HG02973 (cell line): ENCODE measurements around the gene PAM.

Experiments used
- ATAC-seq: cut with Tn5 transposase; IDR thresholded peaks from one replicate; pipeline ENCODE4 v1.9.1; 2021; ENCODE audit warnings: moderate library complexity; ENCODE audit not compliant: unreplicated experiment

The PAM gene

DNA sequence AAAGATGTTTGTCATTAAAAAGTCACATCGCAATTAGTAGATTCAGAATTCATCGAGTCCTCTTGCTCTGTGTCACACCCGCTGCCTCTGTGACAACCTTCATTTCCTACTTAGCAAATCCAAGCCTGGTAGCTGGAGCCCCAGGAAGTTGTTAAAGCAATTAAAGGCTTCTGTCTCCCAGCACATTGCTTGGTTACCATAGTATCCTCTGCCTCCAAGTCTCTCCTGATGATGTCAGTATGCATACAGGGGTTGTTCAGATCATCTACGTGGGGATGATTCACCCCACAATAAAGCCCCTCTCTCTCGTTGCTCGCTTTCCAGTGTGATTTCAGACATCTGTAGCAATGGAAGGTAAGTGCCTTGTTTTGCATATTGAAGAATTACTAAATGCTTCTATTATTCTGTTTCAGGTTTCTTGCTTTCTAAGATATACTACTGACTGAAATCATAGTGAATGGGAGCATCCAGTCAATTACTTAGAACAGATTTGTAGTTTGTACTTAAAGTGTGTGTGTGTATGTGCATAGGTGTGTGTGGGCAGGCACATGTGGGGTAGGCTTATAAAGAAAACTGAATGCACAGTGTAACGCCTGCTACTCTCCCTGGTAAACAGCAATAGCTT lies 52.9 kb downstream of the PAM start:
- no peak for ATAC-seq

DNA sequence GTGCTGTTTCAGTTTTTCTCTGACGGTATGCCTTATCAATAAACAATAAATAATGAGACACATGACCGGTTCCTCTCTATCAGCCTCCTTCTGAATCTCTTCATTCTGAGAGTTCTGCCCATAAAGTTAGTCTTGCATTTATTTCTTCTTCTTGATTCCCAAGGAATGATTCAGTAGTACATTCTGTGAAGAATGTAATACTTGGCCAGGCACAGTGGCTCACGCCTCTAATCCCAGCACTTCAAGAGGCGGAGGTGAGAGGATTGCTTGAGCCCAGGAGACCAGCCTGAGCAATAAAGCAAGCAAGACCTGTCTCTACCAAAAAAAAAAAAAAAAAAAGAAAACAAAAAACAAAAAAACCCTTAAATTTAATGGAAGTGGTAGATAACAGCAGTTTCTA lies 53.9 kb downstream of the PAM start:
- ATAC-seq, result no peak

- ATAC-seq, result peak; percentile 60
Observed at GRCh38 chr5:102811972-102812371, 56.9 kb downstream of the PAM start.

GRCh38 chr5:102813740-102814139 lies 58.6 kb downstream of the PAM start:
- ATAC-seq, result no peak

GRCh38 chr5:102815084-102815483 lies 60.0 kb downstream of the PAM start:
- ATAC-seq, result no peak

DNA sequence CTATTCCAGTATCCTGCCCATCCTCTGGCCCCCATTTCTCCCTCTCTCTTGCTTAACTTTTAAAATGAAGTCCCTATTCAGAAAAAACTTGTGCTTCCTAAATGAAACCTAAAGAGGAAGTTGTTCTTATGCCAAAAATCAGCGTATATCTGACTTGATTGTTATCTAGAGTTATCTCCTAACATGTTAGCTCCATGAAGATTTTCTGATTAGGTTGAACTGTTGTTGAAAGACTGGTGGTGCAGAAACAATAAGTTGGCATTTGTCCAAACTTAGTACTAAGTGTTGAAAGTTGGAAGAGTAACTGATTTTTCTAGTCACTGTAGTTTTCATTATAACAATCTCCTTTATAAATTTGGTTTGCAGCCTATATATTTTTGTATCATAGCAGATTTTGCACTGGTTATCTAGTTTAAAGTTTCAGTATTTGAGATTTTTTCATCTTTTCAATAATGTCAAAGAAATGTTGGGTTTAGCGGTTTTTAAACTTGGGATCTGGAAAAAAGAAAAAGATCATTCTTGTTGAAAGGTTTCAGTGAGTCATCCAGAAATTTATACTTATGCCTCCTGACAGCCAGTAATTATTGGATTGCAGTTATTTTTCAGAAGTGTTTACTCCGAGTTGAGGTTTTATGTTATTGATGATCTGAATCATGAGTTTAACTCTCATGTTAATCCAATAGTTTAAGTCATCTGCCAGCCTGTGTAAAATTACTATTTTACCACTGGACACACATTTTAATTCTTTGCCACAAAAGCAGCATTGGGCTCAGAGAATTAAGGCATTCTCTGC lies 60.6 kb downstream of the PAM start:
- no peak for ATAC-seq

GRCh38 chr5:102818345-102818744 lies 63.2 kb downstream of the PAM start:
- no peak for ATAC-seq

DNA sequence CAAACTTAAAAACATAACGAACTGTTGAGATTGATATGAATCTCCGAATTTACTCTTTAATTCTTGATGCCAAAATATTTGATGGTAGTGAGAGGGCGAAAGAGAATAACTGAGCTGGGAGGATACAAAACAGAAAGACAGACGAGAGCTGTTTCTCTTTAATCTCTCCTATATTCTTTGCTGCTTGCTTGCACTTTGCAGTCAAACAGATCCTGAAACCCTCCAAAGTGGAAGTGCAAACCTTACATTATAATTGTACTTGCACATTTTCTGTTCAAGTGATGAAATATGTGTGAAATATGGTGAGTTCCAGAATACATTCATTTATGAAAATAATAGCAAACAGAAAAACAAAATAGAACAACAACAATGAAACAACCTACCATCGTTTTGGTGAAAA lies 63.8 kb downstream of the PAM start:
- ATAC-seq, result peak; percentile 51

GRCh38 chr5:102819634-102820033 lies 64.5 kb downstream of the PAM start:
- ATAC-seq, result no peak

DNA sequence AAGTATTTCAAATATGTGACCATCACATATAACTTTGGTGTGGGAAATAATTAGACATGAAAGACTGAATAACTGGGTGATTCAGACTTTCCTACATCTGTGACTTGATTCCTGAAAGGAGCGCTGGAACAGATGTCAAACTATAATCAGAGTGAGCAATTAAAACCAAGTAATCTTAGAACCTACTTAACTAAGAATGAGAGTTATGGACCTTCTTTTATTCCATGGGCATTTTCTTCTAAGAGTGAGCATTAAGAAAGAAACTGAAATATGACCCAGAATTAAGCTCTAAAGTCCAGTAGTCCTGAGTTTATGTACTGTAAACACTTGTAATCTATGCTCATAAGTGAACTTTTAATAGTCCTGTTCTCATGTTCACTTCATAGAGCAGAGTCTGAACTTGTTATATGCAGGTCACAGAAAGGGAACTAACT lies 68.4 kb downstream of the PAM start:
- no peak for ATAC-seq

- ATAC-seq, result no peak
Observed at GRCh38 chr5:102826629-102827028, 71.5 kb downstream of the PAM start.

DNA sequence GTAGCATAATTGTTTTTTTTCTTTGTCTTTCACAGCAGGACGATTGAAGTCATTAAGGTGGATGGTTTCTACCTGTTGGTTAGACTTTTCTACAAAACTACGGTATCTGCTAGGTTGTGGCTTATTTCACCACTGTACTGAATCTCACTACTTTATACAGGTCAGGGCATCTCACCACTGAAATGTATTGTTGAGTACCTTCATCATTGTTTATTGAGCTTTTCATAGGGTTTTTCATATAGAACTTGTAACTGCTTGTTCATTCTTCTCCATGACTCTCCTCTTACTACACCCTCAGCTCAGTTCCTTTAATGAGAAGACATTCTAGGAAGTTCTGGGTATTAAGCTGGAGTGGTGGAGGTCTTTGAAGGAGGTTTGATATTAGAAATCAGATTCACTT lies 75.1 kb downstream of the PAM start:
- no peak for ATAC-seq

- peak; percentile 55 for ATAC-seq
Observed at GRCh38 chr5:102832445-102832844, 77.3 kb downstream of the PAM start.

- ATAC-seq, result no peak
Observed at GRCh38 chr5:102833146-102833545, 78.0 kb downstream of the PAM start.

DNA sequence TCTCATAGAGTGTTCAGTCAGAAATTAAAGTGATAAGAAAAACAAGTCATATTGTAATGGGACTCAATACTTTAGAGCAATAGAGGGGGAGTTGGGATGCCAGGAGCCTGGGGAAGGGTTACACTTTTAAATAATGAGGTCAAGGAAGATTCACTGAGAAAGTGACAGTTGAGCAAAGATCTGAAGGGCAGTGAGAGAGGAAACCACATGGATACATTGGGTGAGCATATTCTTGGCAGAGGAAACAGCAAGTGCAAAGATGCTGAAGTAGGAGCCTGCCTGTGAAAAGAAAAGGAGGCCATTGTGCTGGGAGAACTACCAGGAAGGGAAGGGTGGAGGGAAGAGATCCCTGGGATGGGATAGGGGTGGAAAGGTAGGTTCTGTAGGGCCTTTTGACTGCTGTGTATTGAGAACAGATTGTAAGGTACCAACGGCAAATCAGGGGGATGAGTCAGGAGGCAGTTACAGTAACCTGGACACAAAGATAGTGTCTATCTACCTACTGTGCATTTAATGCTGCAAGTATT lies 79.4 kb downstream of the PAM start:
- no peak for ATAC-seq

DNA sequence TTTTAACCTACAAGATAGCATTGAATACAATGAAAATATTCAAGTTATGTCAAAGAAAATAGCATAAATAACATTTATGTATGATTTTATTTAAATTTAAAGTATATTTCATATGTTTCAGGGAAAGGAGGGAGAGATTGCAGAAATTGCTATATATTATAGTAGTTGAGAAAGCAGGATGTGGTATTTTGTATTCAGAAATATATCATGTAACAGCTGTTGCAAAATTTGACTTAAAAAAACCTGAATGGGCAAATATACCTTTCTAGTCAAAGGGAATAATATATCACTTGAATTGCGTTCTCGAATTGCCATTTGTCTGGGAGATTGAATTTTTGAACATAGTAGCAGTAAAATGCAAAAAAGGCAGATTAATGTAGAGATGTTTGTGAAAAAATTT lies 80.6 kb downstream of the PAM start:
- ATAC-seq, result no peak

GRCh38 chr5:102841021-102841420 lies 85.9 kb downstream of the PAM start:
- ATAC-seq, result no peak

DNA sequence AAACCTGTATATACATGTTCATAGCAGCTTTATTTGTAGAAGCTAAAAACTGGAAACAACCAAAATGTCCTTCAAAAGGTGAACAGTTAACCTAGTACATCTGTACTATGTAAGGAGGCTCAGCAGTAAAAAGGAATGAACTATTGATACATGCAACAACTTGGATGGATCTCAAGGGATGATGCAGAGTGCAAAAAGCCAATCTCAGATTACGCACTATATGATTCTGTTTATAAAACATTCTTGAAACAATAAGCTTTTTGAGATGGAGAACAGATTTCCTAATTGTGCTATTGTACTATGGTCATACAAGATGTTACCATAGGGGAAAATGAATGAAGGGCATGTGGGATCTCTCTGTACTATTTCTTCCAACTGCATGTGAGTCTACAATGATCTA lies 88.9 kb downstream of the PAM start:
- no peak for ATAC-seq

GRCh38 chr5:102845041-102845440 lies 89.9 kb downstream of the PAM start:
- no peak for ATAC-seq

DNA sequence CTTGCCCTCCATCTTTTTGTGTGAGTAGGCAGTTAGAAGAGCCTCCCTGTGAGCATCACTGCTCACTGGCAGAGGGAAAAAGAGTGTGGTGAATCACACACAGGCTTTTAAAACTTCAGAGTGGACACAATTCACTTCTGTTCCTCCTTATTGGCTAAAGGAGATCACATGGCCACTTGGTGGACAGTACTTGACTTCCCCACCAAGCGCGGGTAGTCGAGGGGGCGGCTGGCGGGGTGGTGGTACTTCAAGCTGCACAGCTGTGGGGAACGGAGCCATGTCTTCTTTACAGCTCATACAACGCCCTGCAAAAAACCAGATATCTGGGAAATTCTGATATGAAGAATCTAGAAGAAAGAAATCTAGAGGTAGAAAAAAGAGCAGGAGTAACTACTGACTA lies 95.4 kb downstream of the PAM start:
- ATAC-seq, result no peak

DNA sequence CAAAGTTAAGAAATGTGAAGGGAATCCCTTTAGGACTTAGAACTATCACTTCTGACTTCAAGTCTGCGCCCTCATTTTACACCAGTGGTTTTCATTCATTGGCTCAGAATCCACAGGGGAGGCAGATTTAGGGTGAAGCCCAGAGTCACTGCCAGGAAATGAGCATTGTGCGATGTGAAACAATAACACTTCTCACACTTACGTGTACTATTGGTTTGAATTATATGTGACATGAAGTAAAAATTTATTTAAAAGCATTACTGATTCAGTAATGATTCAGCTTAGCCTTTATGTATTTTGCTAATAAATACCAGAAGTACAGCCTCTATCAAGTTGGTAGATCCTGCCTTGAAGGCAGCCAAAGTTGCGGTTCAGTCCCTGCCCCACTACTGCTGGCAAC lies 98.6 kb downstream of the PAM start:
- ATAC-seq, result no peak

GRCh38 chr5:102855681-102856388 lies 100.7 kb downstream of the PAM start:
- no peak for ATAC-seq
